BJ (cell line): Measurements from ENCODE around the gene UIMC1. TPM values are rescaled to one million over a fixed set of nuclear protein-coding genes. Genes with fewer than 3 reads are reported as not detected.

Experiments
- CTCF ChIA-PET: fragments of 350-600 bp; formaldehyde crosslinking; extraction: SDS; loops from one replicate; lab custom pipeline; 2021; ENCODE audit warnings: antibody characterized with exemption, inconsistent platforms; lab: Yijun Ruan, JAX
- POLR2A ChIA-PET: fragments of 300-600 bp; sonication (Branson Sonifier 250); formaldehyde crosslinking; extraction: SDS; loops from one replicate; lab custom pipeline; 2021; ENCODE audit warnings: antibody characterized with exemption; lab: Charles Lee
- DNase-seq: peaks from one replicate; pipeline ENCODE4 v3.0.0-alpha.2; 2011; ENCODE audit warnings: low read depth
- H3K27me3 ChIP-seq: 2 replicates; pipeline ENCODE4 v1.6.0; 2011; ENCODE audit warnings: low read length; ENCODE audit not compliant: control insufficient read depth, insufficient read depth
- H3K36me3 ChIP-seq: 2 replicates; pipeline ENCODE4 v1.5.1; 2011; ENCODE audit warnings: low read length; ENCODE audit not compliant: control insufficient read depth, insufficient read depth
- H3K4me3 ChIP-seq: 2 replicates; pipeline ENCODE4 v1.5.1; 2011; ENCODE audit warnings: low read depth, mild to moderate bottlenecking, control low read depth, low read length
- polyA plus RNA-seq: library from polyadenylated mRNA; depleted of rRNA; stranded (reverse); fragments of >200 nt; gene quantifications from 2 replicates; pipeline ENCODE4 v1.2.3, GENCODE V29; 2011
- TF ChIP-seq, protein P1 (sequence below): IDR thresholded peaks from 2 replicates; pipeline ENCODE4 v1.5.1; 2011; ENCODE audit warnings: low read depth, mild to moderate bottlenecking, control low read depth, inconsistent platforms, low read length, moderate library complexity; ENCODE audit not compliant: insufficient read depth

The UIMC1 gene
- polyA plus RNA-seq, 1 experiment: 14.1 TPM

DNA sequence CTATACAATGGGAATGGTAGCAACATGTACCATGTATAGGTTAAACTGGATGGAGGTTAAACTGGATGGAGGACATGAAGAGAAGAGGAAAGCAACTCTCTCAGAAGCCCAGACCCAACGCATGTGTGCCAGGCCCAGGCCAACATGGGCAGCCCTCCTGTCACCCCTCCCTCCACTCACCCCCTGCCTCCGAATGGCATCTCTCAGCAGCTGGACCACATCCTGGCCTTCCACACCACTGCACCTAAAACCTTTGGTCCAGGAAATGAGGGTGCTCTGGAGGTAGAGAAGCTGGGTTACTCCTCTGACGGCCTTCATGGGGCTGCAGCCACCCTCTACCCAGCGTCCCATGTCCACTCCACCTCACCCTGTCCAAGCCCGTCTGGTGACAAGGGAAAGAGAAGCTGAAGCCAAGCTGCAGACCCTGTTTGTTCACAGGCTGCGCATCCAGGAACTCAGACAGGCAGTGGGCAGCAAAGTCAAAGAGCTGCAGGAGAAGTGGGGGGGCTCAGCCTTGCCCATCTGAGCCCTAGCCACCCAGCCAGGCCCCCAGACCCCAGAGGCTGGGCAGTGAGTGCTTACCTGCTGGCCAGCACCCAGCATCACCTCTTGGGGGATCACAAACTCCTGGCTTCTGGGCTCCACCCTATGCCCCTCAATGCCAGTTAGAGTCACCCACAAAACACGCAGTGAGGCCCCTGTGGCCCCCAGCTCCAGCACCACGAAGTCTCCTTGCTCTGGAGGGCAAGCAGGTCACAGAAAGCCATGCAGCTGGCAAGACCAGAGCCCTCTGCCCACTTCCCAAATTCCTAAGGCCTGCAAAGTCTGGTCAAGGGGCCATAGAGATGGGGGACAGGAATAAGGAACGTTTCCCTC lies 115.9 kb downstream of the UIMC1 start:
- no peaks in the 10 kb centered on the region for H3K36me3 ChIP-seq
- H3K27me3 ChIP-seq: peaks cover 12% of the 10 kb centered on the region
- no peak for DNase-seq
- TF ChIP-seq, protein P1, sequence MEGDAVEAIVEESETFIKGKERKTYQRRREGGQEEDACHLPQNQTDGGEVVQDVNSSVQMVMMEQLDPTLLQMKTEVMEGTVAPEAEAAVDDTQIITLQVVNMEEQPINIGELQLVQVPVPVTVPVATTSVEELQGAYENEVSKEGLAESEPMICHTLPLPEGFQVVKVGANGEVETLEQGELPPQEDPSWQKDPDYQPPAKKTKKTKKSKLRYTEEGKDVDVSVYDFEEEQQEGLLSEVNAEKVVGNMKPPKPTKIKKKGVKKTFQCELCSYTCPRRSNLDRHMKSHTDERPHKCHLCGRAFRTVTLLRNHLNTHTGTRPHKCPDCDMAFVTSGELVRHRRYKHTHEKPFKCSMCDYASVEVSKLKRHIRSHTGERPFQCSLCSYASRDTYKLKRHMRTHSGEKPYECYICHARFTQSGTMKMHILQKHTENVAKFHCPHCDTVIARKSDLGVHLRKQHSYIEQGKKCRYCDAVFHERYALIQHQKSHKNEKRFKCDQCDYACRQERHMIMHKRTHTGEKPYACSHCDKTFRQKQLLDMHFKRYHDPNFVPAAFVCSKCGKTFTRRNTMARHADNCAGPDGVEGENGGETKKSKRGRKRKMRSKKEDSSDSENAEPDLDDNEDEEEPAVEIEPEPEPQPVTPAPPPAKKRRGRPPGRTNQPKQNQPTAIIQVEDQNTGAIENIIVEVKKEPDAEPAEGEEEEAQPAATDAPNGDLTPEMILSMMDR: no peak
- H3K4me3 ChIP-seq: no peak overlapping the region
- ChIA-PET CTCF (interaction anchor here (0.9 kb wide), 1 partner anchor 9 kb away, joined by 3 read pairs; no protein-coding TSS in a partner anchor), POLR2A (no interaction called here)

DNA sequence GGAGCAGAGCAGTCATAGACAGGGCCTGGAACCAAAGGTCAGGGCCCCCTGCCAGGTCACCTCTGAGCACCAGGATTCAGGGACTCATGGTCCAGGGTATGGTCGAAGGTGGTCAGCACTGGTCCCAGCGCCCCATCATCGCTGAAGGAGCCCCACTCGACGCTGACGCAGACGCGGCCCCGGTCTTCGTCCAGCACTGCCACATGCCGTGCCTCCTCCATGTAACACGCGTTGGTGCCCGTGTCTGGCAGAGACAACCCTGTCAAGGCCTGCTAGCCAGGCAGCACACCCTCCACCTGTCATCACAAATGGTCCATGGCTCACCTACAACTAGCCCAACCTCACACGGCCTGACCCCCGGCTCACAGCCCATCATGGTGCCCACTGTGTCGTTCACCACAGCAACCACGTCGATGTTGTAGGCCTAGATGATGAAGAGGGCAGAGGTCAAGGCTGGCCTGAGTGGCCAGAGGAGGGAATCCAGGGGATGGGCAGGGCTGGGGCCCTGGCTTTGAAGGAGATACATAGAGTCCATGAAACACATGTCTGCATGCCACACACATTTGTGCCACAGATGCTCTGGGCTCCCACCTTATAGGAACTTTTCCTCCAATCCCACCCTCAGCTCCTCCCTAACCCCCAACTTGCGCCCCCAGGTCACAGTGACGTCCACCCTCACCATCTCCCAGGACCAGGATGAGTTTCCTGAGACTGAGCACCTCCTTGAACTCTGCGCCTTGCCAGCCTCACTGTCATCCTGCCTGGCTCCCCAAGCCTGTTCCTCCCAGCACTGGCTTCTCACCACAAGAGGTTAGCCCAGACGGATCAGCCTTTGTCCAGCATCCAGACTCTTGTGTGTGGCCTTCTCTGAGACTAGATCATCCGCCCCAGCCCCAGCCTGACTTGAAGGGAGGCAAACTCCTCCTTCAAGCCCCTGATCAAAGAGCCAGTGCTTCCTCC lies 117.0 kb downstream of the UIMC1 start:
- CTCF ChIA-PET: no interaction called here

DNA sequence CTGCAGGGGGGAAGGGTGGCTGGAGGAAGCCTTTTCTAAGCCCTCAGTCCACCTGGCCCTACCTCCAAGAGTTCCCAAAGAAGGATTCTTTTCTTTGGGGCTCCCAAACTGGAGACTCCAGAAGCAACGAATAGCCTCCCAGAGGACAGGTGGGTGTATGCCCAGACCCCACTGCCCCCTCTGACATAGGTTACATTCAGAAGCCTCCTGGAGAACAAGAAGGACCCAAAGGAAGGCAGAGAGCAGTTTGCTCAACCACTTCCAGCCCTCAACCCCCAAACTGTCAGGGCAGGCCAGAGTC lies 117.8 kb downstream of the UIMC1 start:
- TF ChIP-seq, protein P1: no peak
- H3K27me3 ChIP-seq: peaks cover 14% of the 10 kb centered on the region
- ChIA-PET POLR2A (no interaction called here), CTCF (no interaction called here)
- H3K4me3 ChIP-seq: no peak overlapping the region
- H3K36me3 ChIP-seq: no peaks in the 10 kb centered on the region
- DNase-seq: no peak

More for the DNA sequence above, 117.0 kb downstream of the UIMC1 start:
- TF ChIP-seq, protein P1: no peak
- no peak overlapping the region for H3K4me3 ChIP-seq
- no peaks in the 10 kb centered on the region for H3K36me3 ChIP-seq
- POLR2A ChIA-PET: no interaction called here
- H3K27me3 ChIP-seq: peaks cover 14% of the 10 kb centered on the region
- no peak for DNase-seq

DNA sequence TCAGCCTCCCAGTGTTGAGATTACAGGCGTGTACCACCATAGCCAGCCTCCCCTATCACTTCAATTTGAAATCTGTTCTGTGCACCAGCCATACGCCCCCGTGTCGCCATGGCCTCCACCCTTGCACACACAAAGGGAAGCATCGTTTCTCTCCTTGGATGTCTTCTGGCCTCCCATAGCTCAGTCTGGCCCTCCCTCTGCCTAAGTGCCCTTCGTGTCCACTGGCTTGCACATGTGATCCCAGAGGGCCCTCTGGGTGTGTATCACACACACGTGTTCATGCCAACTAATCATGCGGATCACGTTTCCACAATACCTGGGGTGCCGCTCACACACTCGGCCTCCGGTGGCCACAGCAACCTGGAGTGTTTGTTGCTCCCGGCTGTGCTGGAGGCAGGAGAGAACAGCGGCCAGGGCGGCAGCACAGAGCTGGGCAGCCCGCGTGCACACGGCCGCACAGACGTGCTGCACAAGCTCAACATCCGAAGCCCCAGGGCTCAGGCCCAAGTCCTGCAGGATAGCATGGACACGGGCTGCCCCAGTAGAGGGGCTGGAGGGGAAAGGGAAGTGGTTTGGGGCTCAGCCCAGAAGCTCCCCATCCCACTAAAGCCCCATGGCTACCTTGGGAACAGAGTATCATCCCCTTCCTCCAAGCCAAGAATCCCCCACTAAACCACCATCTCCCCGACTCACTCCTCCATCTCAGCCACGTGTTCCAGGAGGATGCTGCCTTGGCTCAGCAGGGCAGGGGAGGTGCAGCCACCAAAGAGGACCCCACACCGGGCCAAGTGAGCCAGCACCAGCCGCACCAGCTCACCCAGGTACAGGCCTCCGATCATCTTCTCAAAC lies 118.3 kb downstream of the UIMC1 start:
- TF ChIP-seq, protein P1: no peak
- ChIA-PET CTCF (no interaction called here), POLR2A (no interaction called here)
- no peak overlapping the region for H3K4me3 ChIP-seq
- peaks cover 14% of the 10 kb centered on the region for H3K27me3 ChIP-seq
- no peaks in the 10 kb centered on the region for H3K36me3 ChIP-seq
- DNase-seq: no peak
